Right lobe of liver (tissue), 6 donors: ENCODE data around the gene ARHGAP23. TPM values are rescaled to one million over a fixed set of nuclear protein-coding genes. Genes with fewer than 3 reads are reported as not detected.

ENCODE experiments used
- ATAC-seq, 4 donors: fragments of 200-7000 bp; cut with Tn5 transposase; one replicate each; pipeline ENCODE4 v1.9.1; 2020; ENCODE audit warnings: mild to moderate bottlenecking in 4 of 4, moderate library complexity in 4 of 4
- DNase-seq, 3 donors: peaks; one replicate each; pipeline ENCODE4 v3.0.0-alpha.2; 2020
- H3K27ac ChIP-seq, 3 donors: fragments of 200-600 bp; one replicate each; pipeline ENCODE4 v1.8.0; 2022
- H3K27me3 ChIP-seq, 2 donors: fragments of 200-600 bp; one replicate each; pipeline ENCODE4 v1.8.0; 2022
- H3K36me3 ChIP-seq, 4 donors: fragments of 200-600 bp; sonication (generic) in 1 of 4; one replicate each; pipeline versions ENCODE4 v1.5.1 to v1.8.0; 2017 to 2022; ENCODE audit warnings: control low read depth in 1 of 4
- H3K4me1 ChIP-seq, 4 donors: fragments of 200-600 bp; sonication (generic) in 1 of 4; one replicate each; pipeline versions ENCODE4 v1.5.1 to v1.8.0; 2017 to 2022; ENCODE audit warnings: control low read depth in 1 of 4
- H3K4me3 ChIP-seq, 3 donors: fragments of 200-600 bp; one replicate each; pipeline ENCODE4 v1.8.0; 2022
- H3K9me3 ChIP-seq, 4 donors: fragments of 200-600 bp; sonication (generic) in 1 of 4; one replicate each; pipeline versions ENCODE4 v1.5.1 to v1.8.0; 2017 to 2022; ENCODE audit warnings: control low read depth in 1 of 4
- CTCF ChIP-seq, 4 donors: fragments of 200-600 bp in 3 of 4; fragments of 450-650 bp in 1 of 4; IDR thresholded peaks; one replicate each; pipeline versions ENCODE4 v1.5.1 to v1.8.0; 2016 to 2022; ENCODE audit warnings: antibody characterized with exemption in 4 of 4, mild to moderate bottlenecking in 2 of 4
- POLR2A ChIP-seq: fragments of 450-650 bp; IDR thresholded peaks from one replicate; pipeline ENCODE4 v1.6.1; 2017; ENCODE audit warnings: antibody characterized with exemption, mild to moderate bottlenecking
- WGBS: methylation state at CpG from one replicate; pipeline ENCODE4 v1.1.6; 2018; ENCODE audit warnings: low coverage, low lambda C conversion rate; ENCODE audit not compliant: insufficient coverage; ENCODE audit errors: missing lambda C conversion rate; 5-methylcytosine and 5-hydroxymethylcytosine counted together
- intact Hi-C, 2 donors: fragments of 100-400 bp; cut with DNase I; formaldehyde crosslinking; loops; one replicate each; pipeline versions ENCODE4 v1.11.2 to v1.14.1; 2022
- total RNA-seq, 6 experiments: library from RNA; depleted of rRNA in 2 of 6; stranded (reverse); fragments of >200 nt in 2 of 6; fragmentation: NEBNext Ultra II Directional in 3 of 6; extraction: Animal tissue kit (Norgen Biotek cat#: 25700) in 3 of 6; gene quantifications; one replicate each; pipeline versions ENCODE4 v1.1.0 to v1.2.4, GENCODE V29; 2016 to 2023
- donor health status: DM: no; HTN: yes; CAD: no.
- donor health status: DM: no; HTN: no; CAD: no.
- donor health status: DM: no; HTN: no; CAD: no.
- donor health status: DM: no; HTN: yes; CAD: no.
- donor health status: DM: no; HTN: yes; CAD: no.

Gene ARHGAP23
- total RNA-seq, 6 experiments from 2014 or later, result 1.4 to 9.5 (median 3.8) TPM

DNA sequence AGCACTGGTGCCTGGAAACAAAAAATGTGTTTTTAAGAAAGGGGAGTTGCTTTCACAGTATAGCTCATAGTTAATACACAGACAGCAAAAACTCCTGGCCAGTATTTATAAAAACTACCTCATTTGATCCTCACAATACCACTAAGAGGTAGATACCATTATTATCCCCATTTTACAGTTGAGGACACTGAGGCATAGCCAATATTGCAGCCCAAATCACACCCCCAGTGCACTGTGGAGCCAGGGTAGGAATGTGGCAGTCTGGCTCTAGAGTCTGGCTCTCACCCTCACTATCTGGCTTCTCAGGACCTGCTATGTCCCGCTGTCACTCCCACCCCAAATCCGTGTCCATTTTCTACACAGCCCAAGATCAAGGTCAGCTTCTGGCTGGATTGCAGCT, 2.6 kb downstream of the ARHGAP23 start:
- Histone ChIP-seq H3K27me3 (no peaks in the 10 kb centered on the region), H3K27ac (no peak overlapping the region), H3K36me3 (no peaks in the 10 kb centered on the region), H3K4me1 (peaks cover 0 to 7% (median 0%) of the 10 kb centered on the region in 4 donors), H3K9me3 (no peaks in the 10 kb centered on the region), H3K4me3 (no peak overlapping the region)
- TF ChIP-seq POLR2A (no peak), CTCF (IDR thresholded peaks at IDR 0.05) (no peak)
- ATAC-seq (no peak), DNase-seq (peak in 1 of 3 donors; percentile 37)
- WGBS, result 75% methylated on average over 2 of the region's 2 CpGs
- intact Hi-C loops, result no loop called here

- no peak overlapping the region for H3K27ac ChIP-seq
- 90% methylated on average over 2 of the region's 10 CpGs for WGBS
- intact Hi-C loops, result no loop called here
- H3K27me3 ChIP-seq, result no peaks in the 10 kb centered on the region
- H3K36me3 ChIP-seq, result no peaks in the 10 kb centered on the region
- peaks cover 0 to 7% (median 0%) of the 10 kb centered on the region in 4 donors for H3K4me1 ChIP-seq
- no peaks in the 10 kb centered on the region for H3K9me3 ChIP-seq
- no peak overlapping the region for H3K4me3 ChIP-seq
- peak in 1 of 3 donors; percentile 29 for DNase-seq
- TF ChIP-seq POLR2A (no peak), CTCF (IDR thresholded peaks at IDR 0.05) (no peak)
- ATAC-seq, result no peak
Measured at GRCh38 chr17:38431346-38432145, 3.3 kb downstream of the ARHGAP23 start.

- intact Hi-C loops, result no loop called here
- Histone ChIP-seq H3K4me1 (no peaks in the 10 kb centered on the region), H3K4me3 (no peak overlapping the region), H3K27ac (no peak overlapping the region), H3K9me3 (no peaks in the 10 kb centered on the region), H3K36me3 (no peaks in the 10 kb centered on the region), H3K27me3 (no peaks in the 10 kb centered on the region)
- peak in 2 of 3 donors; percentile 15 to 28 for DNase-seq
- no peak for TF ChIP-seq POLR2A
- TF ChIP-seq CTCF (IDR thresholded peaks at IDR 0.05), result no peak
- no CpG with 5 or more reads among the region's 21 CpGs for WGBS
- ATAC-seq, result no peak
Measured at GRCh38 chr17:38434178-38434665, 6.0 kb downstream of the ARHGAP23 start.

GRCh38 chr17:38435795-38436194, 7.5 kb downstream of the ARHGAP23 start:
- intact Hi-C loops, result no loop called here
- H3K27me3 ChIP-seq, result no peaks in the 10 kb centered on the region
- 74% methylated on average over 7 of the region's 9 CpGs for WGBS
- TF ChIP-seq POLR2A (no peak), CTCF (IDR thresholded peaks at IDR 0.05) (no peak)
- peak in 1 of 3 donors; percentile 35 for DNase-seq
- no peaks in the 10 kb centered on the region for H3K4me1 ChIP-seq
- ATAC-seq, result no peak
- no peak overlapping the region for H3K4me3 ChIP-seq
- H3K27ac ChIP-seq, result no peak overlapping the region
- no peaks in the 10 kb centered on the region for H3K9me3 ChIP-seq
- H3K36me3 ChIP-seq, result no peaks in the 10 kb centered on the region
